KMS-11 (cell line): ENCODE results near the gene ZBTB24.
"Not testable (repeated sequence)": the region's sequence is repeated elsewhere in the genome, so short reads cannot be mapped to it uniquely, and the experiment has no call there.

Experiments
- H2AFZ ChIP-seq: fragments of 200-600 bp; sonication (generic); 2 replicates; pipeline ENCODE4 v1.6.1; 2016; ENCODE audit warnings: antibody characterized with exemption, mixed run types, low read depth
- H3K27ac ChIP-seq: fragments of 200-600 bp; sonication (generic); 2 replicates; pipeline ENCODE4 v1.6.1; 2016; ENCODE audit warnings: mild to moderate bottlenecking, mixed run types
- H3K27me3 ChIP-seq: fragments of 200-600 bp; sonication (generic); 2 replicates; pipeline ENCODE4 v1.6.1; 2017; ENCODE audit warnings: mild to moderate bottlenecking, low read depth, mixed run types, moderate library complexity; ENCODE audit not compliant: insufficient read depth
- H3K36me3 ChIP-seq: fragments of 200-600 bp; sonication (generic); 2 replicates; pipeline ENCODE4 v1.6.1; 2017; ENCODE audit warnings: mild to moderate bottlenecking, mixed run types; ENCODE audit not compliant: insufficient read depth
- H3K4me1 ChIP-seq: fragments of 200-600 bp; sonication (generic); 2 replicates; pipeline ENCODE4 v1.6.1; 2016; ENCODE audit warnings: mild to moderate bottlenecking, low read depth, mixed run types; ENCODE audit not compliant: poor library complexity, severe bottlenecking
- H3K4me2 ChIP-seq: fragments of 200-600 bp; sonication (generic); 2 replicates; pipeline ENCODE4 v1.7.0; 2016; ENCODE audit warnings: mild to moderate bottlenecking, mixed run types
- H3K4me3 ChIP-seq: fragments of 200-600 bp; sonication (generic); IDR thresholded peaks from 2 replicates; pipeline ENCODE4 v1.6.1; 2017; ENCODE audit warnings: low read depth, low read length, mixed read lengths; ENCODE audit not compliant: insufficient read depth
- H3K79me2 ChIP-seq: fragments of 200-600 bp; sonication (generic); 2 replicates; pipeline ENCODE4 v1.6.1; 2016; ENCODE audit warnings: low read depth, mixed run types; ENCODE audit not compliant: insufficient read depth
- H3K9ac ChIP-seq: fragments of 200-600 bp; sonication (generic); 2 replicates; pipeline ENCODE4 v1.6.1; 2016; ENCODE audit warnings: mild to moderate bottlenecking, mixed run types
- H4K20me1 ChIP-seq: fragments of 200-600 bp; sonication (generic); 2 replicates; pipeline ENCODE4 v1.6.1; 2016; ENCODE audit warnings: mild to moderate bottlenecking, mixed run types; ENCODE audit not compliant: insufficient read depth
- TF ChIP-seq, protein P1 (sequence below): fragments of 200-600 bp; sonication (generic); conservative IDR thresholded peaks from 2 replicates; pipeline ENCODE4 v1.6.1; 2017; ENCODE audit warnings: low read depth, mild to moderate bottlenecking, antibody characterized with exemption, low read length, moderate library complexity, mixed read lengths

ZBTB24 gene

GRCh38 chr6:109524129-109524528, 41.1 kb upstream of the ZBTB24 start:
- TF ChIP-seq, protein P1, sequence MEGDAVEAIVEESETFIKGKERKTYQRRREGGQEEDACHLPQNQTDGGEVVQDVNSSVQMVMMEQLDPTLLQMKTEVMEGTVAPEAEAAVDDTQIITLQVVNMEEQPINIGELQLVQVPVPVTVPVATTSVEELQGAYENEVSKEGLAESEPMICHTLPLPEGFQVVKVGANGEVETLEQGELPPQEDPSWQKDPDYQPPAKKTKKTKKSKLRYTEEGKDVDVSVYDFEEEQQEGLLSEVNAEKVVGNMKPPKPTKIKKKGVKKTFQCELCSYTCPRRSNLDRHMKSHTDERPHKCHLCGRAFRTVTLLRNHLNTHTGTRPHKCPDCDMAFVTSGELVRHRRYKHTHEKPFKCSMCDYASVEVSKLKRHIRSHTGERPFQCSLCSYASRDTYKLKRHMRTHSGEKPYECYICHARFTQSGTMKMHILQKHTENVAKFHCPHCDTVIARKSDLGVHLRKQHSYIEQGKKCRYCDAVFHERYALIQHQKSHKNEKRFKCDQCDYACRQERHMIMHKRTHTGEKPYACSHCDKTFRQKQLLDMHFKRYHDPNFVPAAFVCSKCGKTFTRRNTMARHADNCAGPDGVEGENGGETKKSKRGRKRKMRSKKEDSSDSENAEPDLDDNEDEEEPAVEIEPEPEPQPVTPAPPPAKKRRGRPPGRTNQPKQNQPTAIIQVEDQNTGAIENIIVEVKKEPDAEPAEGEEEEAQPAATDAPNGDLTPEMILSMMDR: no peak
- no peaks in the 10 kb centered on the region for H3K79me2 ChIP-seq
- no peak overlapping the region for H3K9ac ChIP-seq
- H3K27ac ChIP-seq: no peak overlapping the region
- no peaks in the 10 kb centered on the region for H3K36me3 ChIP-seq
- no peaks in the 10 kb centered on the region for H4K20me1 ChIP-seq
- no peak overlapping the region for H3K4me3 ChIP-seq
- H3K27me3 ChIP-seq: no peaks in the 10 kb centered on the region
- no peaks in the 10 kb centered on the region for H3K4me1 ChIP-seq
- no peak overlapping the region for H2AFZ ChIP-seq
- no peak overlapping the region for H3K4me2 ChIP-seq

DNA sequence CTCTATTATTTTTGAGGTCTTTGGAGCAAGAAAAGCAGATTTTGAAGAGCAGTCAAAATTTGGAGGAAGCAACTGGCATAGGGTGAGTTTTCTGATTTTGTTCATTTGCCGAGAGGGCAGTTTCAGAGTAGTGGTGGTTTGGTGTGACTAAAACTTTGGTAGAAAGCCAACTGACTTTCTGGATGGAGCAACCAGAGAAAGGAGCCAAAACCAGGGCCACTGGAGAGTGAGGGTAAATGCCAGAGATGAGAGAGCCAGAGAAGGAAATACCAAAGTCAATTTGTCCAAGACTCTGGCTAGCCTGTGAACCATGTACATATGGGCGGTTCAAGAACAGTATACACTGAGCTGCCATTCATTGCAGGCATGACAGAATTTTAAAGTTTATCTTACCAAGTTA, 40.5 kb upstream of the ZBTB24 start:
- Histone ChIP-seq H3K4me2 (no peak overlapping the region), H3K36me3 (no peaks in the 10 kb centered on the region), H3K9ac (no peak overlapping the region), H3K4me3 (no peak overlapping the region), H3K79me2 (no peaks in the 10 kb centered on the region), H3K27me3 (no peaks in the 10 kb centered on the region), H2AFZ (no peak overlapping the region), H4K20me1 (no peaks in the 10 kb centered on the region), H3K27ac (no peak overlapping the region), H3K4me1 (no peaks in the 10 kb centered on the region)
- TF ChIP-seq, protein P1: no peak

- Histone ChIP-seq H4K20me1 (no peaks in the 10 kb centered on the region), H2AFZ (no peak overlapping the region), H3K27me3 (no peaks in the 10 kb centered on the region), H3K4me2 (no peak overlapping the region), H3K4me1 (peaks cover 1% of the 10 kb centered on the region), H3K27ac (no peak overlapping the region), H3K9ac (no peak overlapping the region), H3K4me3 (no peak overlapping the region), H3K36me3 (no peaks in the 10 kb centered on the region), H3K79me2 (no peaks in the 10 kb centered on the region)
- TF ChIP-seq, protein P1: no peak
These were observed 38.1 kb upstream of the ZBTB24 start for GRCh38 chr6:109521080-109521479.

DNA sequence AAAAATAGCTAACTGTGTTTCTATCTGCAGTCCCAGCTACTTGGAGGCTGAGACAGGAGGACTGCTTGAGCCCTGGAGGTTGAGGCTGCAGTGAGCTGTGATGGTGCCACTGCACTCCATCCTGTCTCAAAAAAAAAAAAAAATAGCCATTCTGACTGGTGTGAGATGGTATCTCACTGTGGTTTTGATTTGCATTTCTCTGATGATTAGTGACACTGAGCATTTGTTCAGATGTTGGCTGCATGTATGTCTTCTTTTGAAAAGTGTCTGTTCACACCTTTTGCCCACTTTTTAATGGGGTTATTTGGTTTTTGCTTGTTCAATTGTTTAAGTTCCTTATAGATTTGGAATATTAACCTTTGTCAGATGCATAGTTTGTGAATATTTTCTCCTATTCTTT, 36.6 kb upstream of the ZBTB24 start:
- not testable (repeated sequence) for H3K4me2 ChIP-seq, H3K4me3 ChIP-seq, H3K27ac ChIP-seq, H3K27me3 ChIP-seq, H2AFZ ChIP-seq, H4K20me1 ChIP-seq, H3K9ac ChIP-seq, H3K36me3 ChIP-seq, H3K4me1 ChIP-seq, H3K79me2 ChIP-seq

DNA sequence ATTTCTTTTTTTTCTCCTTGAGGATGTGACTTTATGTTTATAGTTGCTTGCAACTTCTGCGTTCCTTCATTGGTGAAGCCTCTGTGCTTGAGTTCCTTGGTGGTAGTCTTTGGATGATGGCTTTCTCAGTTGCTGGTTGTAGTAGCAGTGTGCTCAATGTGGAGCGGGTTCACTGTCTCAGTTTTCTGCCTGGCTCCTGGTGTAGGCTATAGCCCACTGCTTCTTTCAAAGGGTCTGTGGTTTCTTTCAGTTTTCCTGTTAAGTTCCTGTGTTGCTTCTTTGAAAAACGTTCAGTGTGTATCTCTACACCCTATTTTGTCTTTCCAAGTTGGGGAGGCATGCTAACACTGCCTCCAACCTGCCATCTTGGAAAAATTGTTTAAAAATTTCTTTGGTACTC, 33.9 kb upstream of the ZBTB24 start:
- no peaks in the 10 kb centered on the region for H3K36me3 ChIP-seq
- H3K4me2 ChIP-seq: no peak overlapping the region
- TF ChIP-seq, protein P1: no peak

More for the DNA sequence above, 33.9 kb upstream of the ZBTB24 start:
- H3K4me3 ChIP-seq: no peak overlapping the region
- H3K4me1 ChIP-seq: peaks cover 6% of the 10 kb centered on the region
- no peak overlapping the region for H3K9ac ChIP-seq
- H3K79me2 ChIP-seq: no peaks in the 10 kb centered on the region
- H2AFZ ChIP-seq: no peak overlapping the region
- no peaks in the 10 kb centered on the region for H3K27me3 ChIP-seq
- no peak overlapping the region for H3K27ac ChIP-seq
- H4K20me1 ChIP-seq: no peaks in the 10 kb centered on the region
